Glutamatergic neuron (in vitro differentiated cells): ENCODE data around the gene MYH3. TPM values are rescaled to one million over a fixed set of nuclear protein-coding genes. Genes with fewer than 3 reads are reported as not detected.
A peak's percentile ranks its signal among the peaks of the same experiment; 100 is the strongest.

ENCODE experiments used
- DNase-seq: peaks from one replicate; pipeline ENCODE4 v3.0.0; 2022
- H3K27ac Mint-ChIP-seq: one replicate; pipeline ENCODE4 v1.8.0; 2020; ENCODE audit warnings: mild to moderate bottlenecking, mixed read lengths, inconsistent platforms; ENCODE audit not compliant: unreplicated experiment
- H3K27me3 Mint-ChIP-seq: one replicate; pipeline ENCODE4 v1.8.0; 2020; ENCODE audit warnings: mild to moderate bottlenecking, moderate library complexity, mixed read lengths, inconsistent platforms; ENCODE audit not compliant: unreplicated experiment
- H3K36me3 Mint-ChIP-seq: one replicate; pipeline ENCODE4 v1.8.0; 2020; ENCODE audit warnings: mild to moderate bottlenecking, mixed read lengths, inconsistent platforms; ENCODE audit not compliant: unreplicated experiment
- H3K4me1 Mint-ChIP-seq: one replicate; pipeline ENCODE4 v1.8.0; 2020; ENCODE audit warnings: mild to moderate bottlenecking, low read depth, mixed read lengths, inconsistent platforms; ENCODE audit not compliant: unreplicated experiment
- H3K4me3 Mint-ChIP-seq: one replicate; pipeline ENCODE4 v1.8.0; 2020; ENCODE audit warnings: mild to moderate bottlenecking, mixed read lengths, inconsistent platforms; ENCODE audit not compliant: unreplicated experiment
- H3K9me3 Mint-ChIP-seq: one replicate; pipeline ENCODE4 v1.8.0; 2020; ENCODE audit warnings: mild to moderate bottlenecking, moderate library complexity, mixed read lengths, inconsistent platforms; ENCODE audit not compliant: unreplicated experiment
- CTCF ChIP-seq: fragments of 200-600 bp; sonication (generic); IDR thresholded peaks from one replicate; pipeline ENCODE4 v1.5.0; 2021; ENCODE audit not compliant: partially characterized antibody, unreplicated experiment
- total RNA-seq: library from RNA; stranded (reverse); fragmentation: NEBNext Ultra II Directional; extraction: Animal tissue kit (Norgen Biotek cat#: 25700); gene quantifications from one replicate; pipeline ENCODE4 v1.2.1, GENCODE V29; 2021; ENCODE audit not compliant: unreplicated experiment

Gene MYH3
- total RNA-seq, 1 donor from 2014 or later: 2.1 TPM

GRCh38 chr17:10612957-10613744, 44.0 kb downstream of the MYH3 start:
- Mint-ChIP-seq H3K27ac (no peak overlapping the region), H3K36me3 (peaks cover 7% of the 10 kb centered on the region), H3K27me3 (peaks cover 2% of the 10 kb centered on the region), H3K4me1 (peaks cover 2% of the 10 kb centered on the region), H3K9me3 (peaks cover 1% of the 10 kb centered on the region), H3K4me3 (no peak overlapping the region)
- TF ChIP-seq CTCF: no peak
- DNase-seq: no peak

GRCh38 chr17:10610884-10611283, 46.2 kb downstream of the MYH3 start:
- DNase-seq: no peak
- Mint-ChIP-seq H3K27me3 (peaks cover 5% of the 10 kb centered on the region), H3K4me1 (peaks cover 2% of the 10 kb centered on the region), H3K36me3 (peaks cover 7% of the 10 kb centered on the region), H3K27ac (no peak overlapping the region), H3K4me3 (no peak overlapping the region), H3K9me3 (peaks cover 4% of the 10 kb centered on the region)
- no peak for TF ChIP-seq CTCF

DNA sequence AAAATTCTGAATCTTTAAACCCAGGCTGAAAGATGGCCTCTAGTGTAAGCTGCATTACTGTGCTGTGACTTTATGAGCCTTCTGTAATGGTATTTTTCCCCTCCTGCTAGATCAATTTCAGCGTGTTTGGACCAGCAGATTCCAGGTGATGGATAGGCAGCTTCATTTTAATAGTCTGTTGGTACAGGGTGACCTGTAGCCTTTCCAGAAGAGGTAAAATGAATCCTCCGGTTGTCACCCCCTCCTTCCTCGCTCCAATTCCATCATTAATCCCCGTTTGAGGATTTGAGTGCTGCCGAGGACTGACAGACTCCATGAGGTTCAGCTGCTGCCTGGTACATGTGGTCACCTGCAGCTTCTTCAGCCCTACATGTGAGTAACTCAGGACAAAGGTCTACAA, 48.9 kb downstream of the MYH3 start:
- peaks cover 7% of the 10 kb centered on the region for H3K36me3 Mint-ChIP-seq
- peaks cover 6% of the 10 kb centered on the region for H3K9me3 Mint-ChIP-seq
- no peak overlapping the region for H3K27ac Mint-ChIP-seq
- peaks cover 7% of the 10 kb centered on the region for H3K27me3 Mint-ChIP-seq
- no peak for TF ChIP-seq CTCF
- H3K4me1 Mint-ChIP-seq: no peaks in the 10 kb centered on the region
- H3K4me3 Mint-ChIP-seq: no peak overlapping the region
- no peak for DNase-seq

- H3K9me3 Mint-ChIP-seq: peaks cover 6% of the 10 kb centered on the region
- no peak overlapping the region for H3K4me3 Mint-ChIP-seq
- DNase-seq: no peak
- peaks cover 5% of the 10 kb centered on the region for H3K36me3 Mint-ChIP-seq
- peaks cover 8% of the 10 kb centered on the region for H3K27me3 Mint-ChIP-seq
- TF ChIP-seq CTCF: no peak
- H3K4me1 Mint-ChIP-seq: no peaks in the 10 kb centered on the region
- peak overlapping the region; percentile 38 for H3K27ac Mint-ChIP-seq
Measured at GRCh38 chr17:10606110-10606509, 51.0 kb downstream of the MYH3 start.

DNA sequence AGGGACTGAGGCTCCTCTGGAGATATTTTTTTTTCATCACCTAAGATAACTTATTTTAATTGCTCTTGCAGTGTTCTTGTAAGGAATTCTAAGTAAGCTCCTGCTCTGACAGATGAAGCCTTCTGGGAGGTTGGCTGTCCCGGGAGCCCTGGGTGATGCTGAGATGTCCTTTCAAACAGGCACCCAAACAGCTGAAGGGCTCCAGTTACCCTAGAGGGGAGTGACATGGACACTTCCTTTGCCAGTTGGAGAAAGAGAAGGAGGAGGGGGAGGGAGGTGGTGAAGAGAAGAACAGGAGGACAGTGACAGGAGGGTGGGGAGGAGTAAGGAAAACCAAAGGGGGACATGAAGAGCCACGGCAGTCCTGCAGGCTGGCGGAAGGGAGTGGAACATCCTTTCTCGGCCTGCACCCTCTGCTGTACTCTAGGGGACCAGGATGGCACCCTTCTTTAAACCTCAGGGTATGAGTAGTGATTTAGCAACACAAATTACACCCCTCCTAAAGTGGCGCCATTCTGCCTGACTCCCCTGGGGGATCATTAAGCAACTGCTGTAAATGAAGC, 51.8 kb downstream of the MYH3 start:
- Mint-ChIP-seq H3K27ac (no peak overlapping the region), H3K36me3 (no peaks in the 10 kb centered on the region), H3K4me3 (no peak overlapping the region), H3K27me3 (peaks cover 8% of the 10 kb centered on the region), H3K9me3 (peaks cover 6% of the 10 kb centered on the region), H3K4me1 (no peaks in the 10 kb centered on the region)
- no peak for TF ChIP-seq CTCF
- no peak for DNase-seq
